GM19239 (cell line): ENCODE data around the gene TTLL8.

ENCODE experiments used
- DNase-seq: peaks from one replicate; pipeline ENCODE4 v3.0.0; 2011; ENCODE audit warnings: low spot score; ENCODE audit not compliant: insufficient read length
- FAIRE-seq: peaks from 2 replicates; lab custom pipeline; 2011; peaks lifted over from hg19 to GRCh38; lab: Jason Lieb, UNC

The TTLL8 gene

GRCh38 chr22:50063589-50064393 is 5.7 kb upstream of the TTLL8 start:
- FAIRE-seq (no peak), DNase-seq (no peak)

GRCh38 chr22:50062509-50063135 is 4.5 kb upstream of the TTLL8 start:
- no peak for FAIRE-seq

DNA sequence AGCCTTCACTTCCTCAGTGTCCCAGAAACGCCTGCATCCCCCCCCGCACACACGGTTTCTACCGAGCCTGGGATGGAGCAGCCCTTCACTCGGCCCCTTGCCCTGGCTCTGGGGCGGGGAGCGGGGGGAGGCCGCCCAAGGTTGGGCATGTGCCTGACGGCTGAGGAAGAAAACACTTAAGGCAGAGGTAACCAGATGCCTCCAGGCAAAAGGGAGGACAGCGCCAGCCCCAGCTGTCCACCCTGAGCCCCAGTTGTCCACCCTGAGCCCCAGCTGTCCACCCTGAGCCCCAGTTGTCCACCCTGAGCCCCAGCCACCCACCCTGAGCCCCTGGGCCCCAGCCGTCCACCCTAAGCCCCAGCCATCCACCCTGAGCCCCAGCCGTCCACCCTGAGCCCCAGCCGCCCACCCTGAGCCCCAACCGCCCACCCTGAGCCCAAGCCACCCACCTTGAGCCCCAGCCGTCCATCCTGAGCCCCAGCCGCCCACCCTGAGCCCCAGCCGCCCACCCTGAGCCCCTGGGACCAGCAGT is 3.8 kb upstream of the TTLL8 start:
- no peak for DNase-seq

More at GRCh38 chr22:50062509-50063135, 4.5 kb upstream of the TTLL8 start:
- no peak for DNase-seq

DNA sequence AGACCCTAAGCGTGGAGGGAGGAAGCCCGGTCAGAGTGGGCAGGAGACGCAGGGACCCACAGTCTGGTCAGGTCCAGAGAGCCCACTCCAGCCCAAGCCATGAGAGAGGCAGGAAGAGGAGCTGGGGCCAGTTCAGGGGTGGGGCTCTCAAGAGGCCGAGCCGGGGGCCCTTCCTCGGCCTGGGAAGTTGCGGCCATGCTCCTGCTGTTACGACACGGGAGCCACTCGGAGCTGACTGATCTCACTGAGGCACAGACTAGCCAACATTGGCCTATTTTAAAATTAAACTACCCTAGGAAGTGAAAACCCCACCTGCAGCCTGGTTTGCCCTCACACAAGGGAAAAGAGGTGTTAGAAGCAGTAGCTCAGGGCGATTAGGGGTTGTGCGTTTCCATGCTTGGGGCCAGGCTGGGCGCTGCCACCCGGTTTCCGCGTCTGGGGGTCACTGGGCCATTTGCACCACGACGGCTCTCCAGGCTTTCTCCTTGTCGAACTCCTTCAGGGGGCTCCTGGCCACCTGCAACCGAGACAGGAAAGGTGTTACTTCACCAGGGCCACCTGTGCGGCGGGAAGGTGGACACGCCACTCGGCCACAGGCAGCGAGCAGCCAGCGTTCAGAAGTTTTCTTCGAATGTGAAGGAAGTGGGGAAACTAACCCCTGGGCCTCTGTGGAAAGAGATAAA is 3.2 kb upstream of the TTLL8 start:
- no peak for DNase-seq
- no peak for FAIRE-seq

More for the DNA sequence above, 3.8 kb upstream of the TTLL8 start:
- FAIRE-seq: no peak

- DNase-seq: no peak
These were observed 2.5 kb upstream of the TTLL8 start for GRCh38 chr22:50060441-50061140.

GRCh38 chr22:50059881-50060262 is 1.8 kb upstream of the TTLL8 start:
- no peak for DNase-seq
- FAIRE-seq: no peak

More at GRCh38 chr22:50060441-50061140, 2.5 kb upstream of the TTLL8 start:
- no peak for FAIRE-seq

GRCh38 chr22:50058906-50059880 is 1.1 kb upstream of the TTLL8 start:
- no peak for DNase-seq
- no peak for FAIRE-seq

DNA sequence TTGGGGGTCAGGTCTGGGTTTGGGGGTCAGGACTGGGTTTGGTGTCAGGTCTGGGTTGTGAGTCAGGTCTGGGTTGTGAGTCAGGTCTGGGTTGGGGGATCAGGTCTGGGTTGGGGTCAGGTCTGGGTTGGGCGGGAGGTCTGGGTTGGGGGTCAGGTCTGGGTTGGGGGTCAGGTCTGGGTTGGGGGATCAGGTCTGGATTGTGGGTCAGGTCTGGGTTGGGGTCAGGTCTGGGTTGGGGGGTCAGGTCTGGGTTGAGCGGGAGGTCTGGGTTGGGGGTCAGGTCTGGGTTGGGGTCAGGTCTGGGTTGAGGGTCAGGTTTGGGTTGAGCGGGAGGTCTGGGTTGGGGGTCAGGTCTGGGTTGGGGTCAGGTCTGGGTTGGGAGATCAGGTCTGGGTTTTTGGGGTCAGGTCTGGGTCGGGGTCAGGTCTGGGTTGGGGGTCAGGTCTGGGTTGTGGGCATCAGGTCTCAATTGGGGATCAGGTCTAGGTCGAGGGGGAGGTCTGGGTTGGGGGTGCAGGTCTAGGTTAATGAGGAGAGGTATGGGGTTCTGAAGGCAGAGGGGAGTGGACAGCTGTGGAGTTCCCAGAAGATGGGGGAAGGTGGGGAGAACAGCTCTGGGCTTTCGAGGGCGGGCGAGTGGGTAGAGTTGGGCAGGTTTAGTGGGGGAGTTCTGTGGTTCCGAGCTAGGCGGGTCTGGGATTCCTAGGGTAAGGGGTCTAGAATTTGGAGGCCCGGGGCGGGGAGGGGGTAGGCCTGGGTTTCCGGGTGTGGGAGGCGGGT is 629 bp downstream of the TTLL8 start:
- FAIRE-seq (no peak), DNase-seq (no peak)

DNA sequence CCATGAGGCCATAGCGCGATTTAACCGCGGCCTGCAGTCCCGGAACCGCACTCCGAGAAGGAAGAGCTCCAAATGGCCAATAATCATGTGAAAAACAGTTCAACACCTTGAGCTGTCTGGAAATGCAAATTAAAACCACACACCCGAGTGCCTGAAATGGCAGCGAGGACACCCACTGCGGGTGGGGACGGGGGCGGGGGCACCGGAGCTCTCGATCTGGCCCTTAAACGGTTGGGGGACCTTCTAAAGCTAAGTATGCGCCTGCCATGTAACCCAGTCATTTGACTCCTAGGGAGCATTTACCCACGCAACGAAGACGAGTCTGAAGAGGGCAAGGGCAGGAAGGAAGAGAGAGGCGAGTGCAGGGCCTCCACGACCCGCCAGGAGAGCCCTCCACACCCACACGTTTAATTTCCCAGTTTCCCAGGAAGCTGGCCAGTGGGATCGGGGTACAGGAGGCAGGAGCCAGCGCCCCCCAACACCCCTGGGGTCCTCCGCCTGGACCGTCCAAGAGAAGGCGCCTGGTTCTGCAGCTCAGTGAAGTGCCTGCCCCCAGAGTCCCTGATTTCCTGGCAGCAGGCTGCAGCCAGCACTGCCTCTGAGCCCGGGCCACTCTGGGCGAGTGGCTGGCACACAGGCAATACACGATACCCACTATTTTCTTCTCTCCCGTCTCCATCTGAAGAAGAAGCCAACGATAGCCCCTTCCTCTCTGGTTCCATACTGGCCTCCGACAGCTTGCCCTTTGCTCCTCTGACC is 1.7 kb downstream of the TTLL8 start:
- no peak for FAIRE-seq
- DNase-seq: no peak

- no peak for FAIRE-seq
These were observed 4.2 kb downstream of the TTLL8 start for GRCh38 chr22:50053861-50054260.

GRCh38 chr22:50051930-50052329 is 6.2 kb downstream of the TTLL8 start:
- FAIRE-seq (no peak), DNase-seq (no peak)

More at GRCh38 chr22:50053861-50054260, 4.2 kb downstream of the TTLL8 start:
- DNase-seq: no peak

DNA sequence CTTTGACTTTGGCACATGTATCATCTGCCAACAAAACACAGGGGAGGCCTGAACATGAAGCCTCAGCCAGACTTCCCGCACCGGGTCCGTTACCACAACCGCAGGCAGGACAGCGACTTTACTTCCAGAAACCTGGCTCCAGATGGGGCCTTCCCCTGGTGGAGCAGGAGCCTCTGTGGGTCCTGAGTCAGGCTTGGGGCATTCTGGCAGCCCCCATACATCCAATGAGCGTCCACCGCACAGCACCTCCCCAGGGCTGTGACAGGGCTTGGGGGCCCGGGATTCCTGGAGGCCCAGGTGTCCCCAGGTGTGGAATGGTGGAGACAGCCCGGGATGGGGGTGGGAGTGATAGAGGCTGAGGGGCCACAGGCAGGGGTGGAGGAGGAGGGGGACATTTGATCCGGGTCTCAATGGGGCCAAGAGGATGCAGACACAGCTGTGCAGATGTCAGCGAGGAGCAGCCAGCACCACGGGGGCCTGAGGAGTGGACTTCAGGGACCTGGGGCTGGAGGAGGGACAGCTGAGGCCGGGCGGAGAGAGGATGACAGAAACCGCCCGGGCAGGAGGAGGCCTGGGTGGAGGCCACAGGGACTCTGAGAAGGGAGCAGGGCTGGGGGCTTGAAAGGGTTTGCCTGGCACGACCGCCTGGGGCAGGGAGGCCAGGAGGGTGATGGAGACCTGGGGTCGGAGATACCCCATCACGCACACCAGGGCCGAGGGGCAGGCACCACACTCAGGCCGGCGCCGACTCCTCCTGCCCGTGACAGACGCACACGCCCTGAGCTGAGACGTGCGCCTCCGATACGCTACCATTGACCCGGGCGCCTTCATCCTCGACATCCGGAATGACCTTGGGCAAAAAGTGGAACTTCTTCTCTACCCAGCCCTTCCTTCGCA is 8.6 kb downstream of the TTLL8 start:
- no peak for FAIRE-seq
- no peak for DNase-seq

GRCh38 chr22:50048836-50049235 is 9.3 kb downstream of the TTLL8 start:
- DNase-seq: no peak

DNA sequence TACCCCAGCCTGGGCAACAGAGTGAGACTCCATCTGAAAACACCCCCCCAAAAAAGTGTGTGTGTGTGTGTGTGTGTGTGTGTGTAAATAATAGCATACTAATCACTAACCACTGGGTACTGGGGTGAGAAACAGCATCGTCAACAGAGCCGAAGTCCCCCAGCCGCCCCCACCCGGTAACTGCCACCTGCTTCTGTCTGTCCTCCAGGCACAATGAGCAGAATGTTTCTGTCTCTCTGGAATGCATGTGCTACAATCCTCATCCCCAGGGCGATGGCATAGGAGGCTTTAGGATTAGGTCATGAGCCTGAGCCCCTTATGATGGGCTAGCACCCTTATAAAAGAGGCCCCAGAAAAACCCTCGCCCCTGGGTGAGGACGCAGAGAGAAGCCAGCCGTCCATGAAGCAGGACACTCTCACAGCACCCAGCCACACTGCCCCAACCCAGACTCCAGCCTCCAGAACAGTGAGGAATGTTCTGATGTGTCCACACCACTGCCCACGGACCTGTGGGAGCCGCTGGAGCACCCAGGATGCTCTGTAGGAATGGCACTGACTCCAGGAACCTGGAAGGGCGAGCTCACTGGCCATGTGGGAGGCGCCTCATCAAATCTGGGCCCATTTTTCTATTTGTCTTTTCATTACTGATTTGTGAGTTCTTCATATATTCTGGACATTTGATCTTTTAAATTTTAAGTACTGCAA is 9.9 kb downstream of the TTLL8 start:
- DNase-seq (no peak), FAIRE-seq (no peak)

More at GRCh38 chr22:50048836-50049235, 9.3 kb downstream of the TTLL8 start:
- no peak for FAIRE-seq

DNA sequence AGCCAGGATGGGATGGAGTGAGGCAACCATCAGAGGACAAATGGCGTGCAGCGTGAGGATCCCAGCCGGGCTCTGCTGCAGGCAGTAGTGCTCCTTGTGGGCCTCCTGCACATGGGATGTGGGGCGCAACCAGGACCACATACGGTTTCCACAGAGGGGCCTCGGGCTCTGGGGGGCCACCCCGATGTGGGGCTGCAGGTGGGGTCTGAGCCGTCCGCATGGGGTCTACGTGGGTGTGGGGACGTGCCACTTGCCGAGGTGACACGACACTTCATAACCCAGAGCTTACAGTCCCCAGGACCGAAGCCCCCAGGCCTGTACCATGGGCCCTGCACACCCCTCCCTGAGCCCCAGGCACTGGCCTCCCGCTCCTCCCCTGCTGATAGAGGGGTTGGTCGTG is 10.8 kb downstream of the TTLL8 start:
- FAIRE-seq (no peak), DNase-seq (no peak)
